Stimulated activated CD4-positive, alpha-beta T cell treated with anti-CD3 and anti-CD28 coated beads, Interleukin-15, amount 100 ng/mL, for 48 hours (primary cell): ENCODE measurements around the gene PLAC9.
"Not testable (repeated sequence)": the region's sequence is repeated elsewhere in the genome, so short reads cannot be mapped to it uniquely, and the experiment has no call there.

Experiments
- DNase-seq, 2 donors: peaks; one replicate each; pipeline ENCODE4 v3.0.0-alpha.2; 2020; ENCODE audit warnings: low read depth in 2 of 2

The PLAC9 gene, protein sequence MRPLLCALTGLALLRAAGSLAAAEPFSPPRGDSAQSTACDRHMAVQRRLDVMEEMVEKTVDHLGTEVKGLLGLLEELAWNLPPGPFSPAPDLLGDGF

DNA sequence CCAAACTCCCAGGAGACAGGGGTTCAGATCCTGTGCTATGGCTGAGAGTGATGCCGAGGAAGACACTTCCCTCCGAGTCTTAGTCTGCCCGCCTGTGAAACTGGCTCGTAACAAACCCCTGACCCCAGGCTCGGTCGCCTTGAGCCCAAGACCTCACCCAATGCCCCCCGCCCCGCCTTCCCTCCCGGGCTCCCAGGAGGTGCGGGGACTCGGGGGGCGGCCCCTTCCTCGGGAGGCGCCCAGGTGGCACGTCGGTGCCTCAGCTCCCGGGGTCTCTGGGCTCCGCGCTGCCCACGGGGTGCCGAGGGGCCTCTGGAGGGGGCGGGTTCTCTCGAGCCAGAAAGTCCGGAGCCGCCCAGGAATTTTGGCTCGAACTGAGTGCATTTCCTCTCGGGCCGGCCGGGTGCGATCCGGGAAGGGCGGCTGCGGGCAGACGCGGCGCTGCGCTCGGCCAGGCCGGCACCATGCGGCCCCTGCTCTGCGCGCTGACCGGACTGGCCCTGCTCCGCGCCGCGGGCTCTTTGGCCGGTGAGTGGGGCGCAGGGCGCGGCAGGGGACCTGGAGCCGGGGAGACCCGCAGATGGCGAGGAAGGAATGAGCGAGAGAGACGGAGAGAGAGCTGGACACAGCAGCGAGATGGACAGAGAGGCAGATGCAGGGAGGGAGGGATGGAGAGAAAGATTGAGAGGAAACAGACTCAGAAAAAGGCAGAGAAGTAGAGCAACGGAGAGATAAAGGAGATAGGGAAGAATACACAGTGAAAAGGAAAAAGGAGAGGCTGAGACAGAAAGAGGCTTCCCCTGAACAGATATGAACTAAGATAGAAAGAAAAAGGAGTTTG is at the start of gene PLAC9:
Gene PLAC9, plus strand, starts transcription at position 432 of the 841 bp plus-strand sequence. Its CDS starts 33 bp downstream, at position 465.
- DNase-seq = no peak

DNA sequence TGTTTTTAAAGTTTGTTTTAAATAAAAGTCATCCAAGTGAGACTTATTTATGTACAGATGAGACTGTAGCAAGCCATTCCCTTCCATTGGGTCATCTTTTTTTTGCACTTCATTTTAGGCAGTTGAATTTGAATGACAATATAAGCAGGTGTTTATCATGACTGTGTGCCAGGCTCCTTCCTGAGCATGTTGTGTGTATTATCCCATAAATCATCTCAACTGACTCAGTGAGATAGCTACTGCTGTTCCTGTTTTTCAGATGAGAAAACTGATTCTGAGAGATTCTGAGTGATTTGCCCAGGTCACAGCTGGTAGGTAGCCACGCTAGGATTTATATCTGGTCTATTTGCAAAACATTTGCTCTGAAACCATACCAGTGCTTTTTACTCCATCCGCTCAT is 42.4 kb upstream of the PLAC9 start:
- DNase-seq = no peak

DNA sequence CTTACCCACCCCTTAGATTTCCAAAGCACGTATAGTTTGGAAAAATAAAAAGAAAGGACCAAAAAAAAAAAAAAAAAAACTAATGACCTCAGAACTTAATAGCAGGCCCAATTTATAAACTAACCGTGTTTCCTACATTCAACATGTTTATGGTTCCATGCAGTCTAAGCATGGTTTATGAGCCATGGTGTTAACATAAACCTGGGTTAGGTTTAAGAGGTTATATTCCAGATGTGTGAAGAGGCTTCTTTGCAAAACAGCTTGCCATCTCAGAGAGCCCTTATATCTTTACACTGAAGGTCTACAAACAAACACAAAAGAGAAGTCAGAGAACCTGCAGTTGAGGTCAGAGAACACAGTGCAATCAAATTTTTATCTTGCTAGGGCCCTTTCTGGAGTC is 38.3 kb upstream of the PLAC9 start:
- DNase-seq = no peak

DNA sequence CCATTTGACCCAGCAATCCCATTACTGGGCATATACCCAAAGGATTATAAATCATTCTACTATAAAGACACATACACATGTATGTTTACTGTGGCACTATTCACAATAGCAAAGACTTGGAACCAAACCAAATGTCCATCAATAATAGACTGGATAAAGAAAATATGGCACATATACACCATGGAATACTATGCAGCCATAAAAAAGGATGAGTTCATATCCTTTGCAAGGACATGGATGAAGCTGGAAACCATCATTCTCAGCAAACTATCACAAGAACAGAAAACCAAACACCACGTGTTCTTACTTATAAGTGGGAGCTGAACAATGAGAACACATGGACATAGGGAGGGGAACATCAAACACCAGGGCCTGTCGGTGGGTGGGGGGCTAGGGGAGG is 34.3 kb upstream of the PLAC9 start:
- not testable (repeated sequence) for DNase-seq

DNA sequence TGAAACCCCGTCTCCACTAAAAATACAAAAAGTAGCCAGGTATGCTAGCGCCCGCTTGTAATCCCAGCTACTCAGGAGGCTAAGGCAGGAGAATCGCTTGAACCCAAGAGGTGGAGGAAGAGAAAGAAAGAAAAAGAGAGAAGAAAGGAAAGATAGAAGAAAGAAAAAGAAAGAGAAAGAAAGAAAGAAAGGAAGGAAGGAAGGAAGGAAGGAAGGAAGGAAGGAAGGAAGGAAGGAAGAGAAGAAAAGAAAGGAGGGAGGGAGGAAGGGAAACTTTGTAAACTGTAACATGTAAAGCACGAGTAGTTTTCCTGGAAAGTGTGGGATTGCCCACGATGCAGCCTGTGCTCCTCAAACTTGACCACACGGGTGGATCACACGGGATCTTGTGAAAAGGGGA is 33.2 kb upstream of the PLAC9 start:
- DNase-seq = not testable (repeated sequence)

DNA sequence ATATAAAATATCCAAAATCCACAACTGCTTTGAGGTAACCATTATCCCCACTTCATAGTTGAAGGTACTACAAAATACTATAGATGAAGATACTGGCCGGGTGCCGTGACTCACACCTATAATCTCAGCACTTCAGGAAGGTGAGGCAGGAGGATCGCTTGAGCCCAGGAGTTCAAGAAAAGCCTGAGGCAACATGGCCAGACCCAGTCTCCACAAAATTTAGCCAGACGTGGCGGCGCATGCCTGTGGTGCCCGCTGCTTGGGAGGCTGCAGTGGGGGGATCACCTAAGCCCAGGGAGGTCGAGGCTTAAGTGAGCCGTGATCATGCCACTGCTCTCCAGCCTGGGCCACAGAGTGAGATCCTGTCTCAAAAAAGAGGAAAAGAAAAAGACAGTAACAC is 32.4 kb upstream of the PLAC9 start:
- DNase-seq = no peak

DNA sequence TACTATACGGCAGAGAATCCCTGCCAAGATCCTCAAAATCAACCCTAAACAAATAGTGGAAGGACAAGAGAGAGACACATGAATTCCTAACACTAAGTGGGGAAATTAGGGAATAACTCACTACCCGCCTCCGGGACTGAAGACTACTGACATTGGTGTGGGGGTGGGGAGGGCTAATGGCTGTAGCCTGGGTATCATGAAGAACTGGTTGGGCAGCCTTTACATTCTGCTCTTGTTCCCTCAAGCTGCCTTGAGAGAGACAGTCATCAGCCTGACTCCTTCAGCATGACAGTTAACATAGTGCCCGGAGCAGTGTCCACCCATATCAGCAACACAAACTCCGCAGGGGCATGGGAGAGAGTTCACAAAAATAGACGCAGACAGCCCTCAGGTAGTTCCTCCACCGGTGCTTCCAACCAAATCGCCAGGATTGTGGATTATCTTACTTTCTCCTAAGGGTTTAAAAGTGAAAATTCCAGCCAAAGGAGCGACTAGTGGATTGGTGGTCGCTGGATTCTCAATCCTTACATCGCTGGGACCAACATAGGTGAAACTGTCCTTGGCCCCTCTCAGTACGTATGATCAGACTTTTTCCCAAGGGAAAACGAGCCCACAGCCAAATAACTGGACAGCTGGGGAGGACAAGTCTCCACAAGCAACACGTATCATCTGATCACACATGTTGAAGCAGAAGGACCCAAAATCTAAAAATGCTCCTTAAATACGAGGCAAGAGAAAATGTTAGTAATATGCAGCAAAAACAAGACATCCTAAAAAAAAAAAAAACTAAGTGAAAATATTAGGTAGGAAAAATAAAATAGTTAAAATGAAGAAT is 31.5 kb upstream of the PLAC9 start:
- no peak for DNase-seq

DNA sequence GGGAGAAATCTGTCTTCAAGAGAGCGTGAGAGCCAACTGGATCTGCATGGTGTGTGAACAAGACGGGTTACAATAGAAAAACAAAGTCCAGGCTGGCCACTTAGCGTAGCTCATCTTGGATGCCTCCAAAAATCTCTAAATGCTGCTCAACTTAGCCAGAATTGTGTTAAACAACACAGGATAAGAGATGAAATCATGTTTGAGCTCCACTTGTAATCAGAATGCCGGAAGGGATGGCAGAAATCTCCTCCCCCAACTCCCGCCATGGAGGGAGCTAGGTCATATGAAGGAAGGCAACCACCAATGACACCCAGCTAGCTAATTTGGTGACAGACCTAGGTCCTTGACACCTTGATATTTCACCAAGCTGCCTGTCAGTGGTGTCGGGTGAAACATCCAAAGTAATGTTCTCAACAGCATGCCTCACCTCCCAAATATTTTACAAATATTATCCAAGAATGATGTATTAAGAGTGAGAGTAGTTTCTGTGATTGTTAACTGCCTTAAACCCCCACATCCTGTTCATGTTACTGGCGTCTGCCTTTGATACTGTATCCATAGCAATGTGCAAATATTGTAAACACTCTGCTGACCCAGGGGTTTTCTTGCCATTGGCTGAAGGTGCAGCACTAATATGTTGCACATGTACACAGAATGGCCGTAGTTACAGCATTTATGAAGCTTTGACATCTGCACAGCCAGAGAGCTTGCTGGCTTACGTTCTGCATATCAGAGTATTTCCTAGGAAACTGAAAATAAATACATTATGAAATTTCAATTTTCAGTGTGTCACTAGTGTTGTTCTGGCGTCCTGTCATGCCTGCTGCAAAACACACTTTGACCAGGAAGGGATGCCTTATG is 28.2 kb upstream of the PLAC9 start:
- DNase-seq = no peak

DNA sequence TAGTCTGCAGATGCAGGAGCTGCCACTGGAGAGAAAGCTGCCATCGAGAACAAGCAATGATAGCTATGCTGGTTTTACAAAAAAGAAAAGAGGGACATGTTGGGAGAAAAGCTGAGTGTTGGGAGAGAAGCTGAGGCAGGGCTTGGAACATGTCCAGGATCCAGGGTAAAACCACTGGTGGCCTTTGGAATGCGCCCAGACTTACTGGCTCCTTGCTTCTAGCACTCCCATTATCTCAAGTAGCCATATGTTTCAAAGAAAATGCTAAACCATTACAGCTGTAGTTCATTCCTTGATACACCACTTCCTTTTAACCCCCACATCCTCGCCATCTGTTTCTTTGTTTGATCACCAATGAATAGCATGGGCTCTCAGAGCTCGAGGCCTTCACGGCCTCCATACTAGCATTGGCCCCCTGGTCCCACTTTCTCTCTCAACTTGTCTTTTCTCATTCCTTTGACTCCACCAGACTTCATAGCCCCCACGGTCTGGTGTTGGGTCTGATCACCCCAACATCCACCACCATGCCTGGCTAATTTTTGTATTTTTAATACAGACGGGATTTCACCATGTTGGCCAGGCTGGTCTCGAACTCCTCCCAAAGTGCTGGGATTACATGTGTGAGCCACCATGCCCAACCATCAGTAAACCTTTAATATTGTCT is 23.8 kb upstream of the PLAC9 start:
- no peak for DNase-seq

DNA sequence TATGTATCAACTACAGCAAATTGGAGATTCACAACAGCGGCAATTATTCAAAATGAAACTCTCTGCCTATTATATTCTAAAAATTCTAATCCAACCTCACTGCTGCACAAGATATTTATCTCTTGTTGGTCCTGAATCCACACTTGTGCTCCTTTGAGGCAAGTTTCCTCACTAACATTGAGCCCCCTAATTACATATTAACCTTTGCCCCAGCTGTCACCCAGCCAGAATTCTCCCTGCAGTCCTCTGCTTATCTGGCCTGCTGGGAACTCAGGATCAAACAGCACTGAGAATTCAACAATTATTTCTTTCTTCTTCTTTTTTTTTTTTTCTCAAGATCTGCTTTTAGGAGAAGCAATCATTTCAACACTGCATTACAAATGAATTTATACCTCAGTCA is 21.5 kb upstream of the PLAC9 start:
- DNase-seq = no peak

DNA sequence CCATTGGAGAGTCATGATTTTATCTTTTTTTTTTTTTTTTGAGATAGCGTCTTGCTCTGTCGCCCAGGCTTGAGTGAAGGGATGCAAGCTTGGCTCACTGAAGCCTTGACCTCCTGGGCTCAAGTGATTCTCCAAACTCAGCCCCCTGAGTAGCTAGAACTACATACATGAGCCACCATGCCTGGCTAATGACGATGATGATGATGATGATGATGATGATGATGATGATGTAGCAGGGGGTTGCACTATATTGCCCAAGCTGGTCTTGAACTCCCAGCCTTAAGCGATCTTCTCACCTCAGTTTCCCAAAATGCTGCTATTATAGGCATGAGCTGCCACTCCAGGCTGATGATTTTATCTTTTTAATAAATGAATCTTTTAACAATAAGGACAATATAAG is 13.9 kb upstream of the PLAC9 start:
- DNase-seq = no peak

DNA sequence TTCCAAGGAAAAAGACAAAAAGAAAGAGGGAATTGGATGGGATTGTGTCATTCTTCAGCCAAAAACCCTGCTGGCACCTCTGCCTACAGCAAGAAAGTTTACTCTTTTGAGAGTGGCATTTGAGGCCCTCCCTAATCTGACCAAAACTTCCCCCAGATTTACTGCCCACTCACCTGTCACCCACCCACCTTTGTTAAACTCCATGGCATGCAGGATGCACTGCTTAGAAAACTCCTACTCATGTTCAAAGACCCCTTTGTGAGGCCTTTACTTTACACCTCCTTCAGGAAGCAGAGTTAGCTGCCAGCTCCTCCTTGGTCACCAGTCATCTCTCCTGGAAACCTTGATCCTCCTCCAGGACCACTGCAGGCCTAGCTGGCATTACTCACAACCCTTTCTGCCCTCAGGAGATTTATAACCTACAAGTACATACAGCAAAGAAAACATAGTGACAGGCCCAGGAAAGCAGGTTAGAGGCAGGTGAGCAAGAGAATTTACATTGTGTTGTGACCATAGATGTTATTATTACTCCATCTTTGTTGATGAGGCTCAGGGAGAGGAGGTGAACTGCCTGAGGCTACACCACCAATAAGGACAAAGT is 10.3 kb upstream of the PLAC9 start:
- no peak for DNase-seq

DNA sequence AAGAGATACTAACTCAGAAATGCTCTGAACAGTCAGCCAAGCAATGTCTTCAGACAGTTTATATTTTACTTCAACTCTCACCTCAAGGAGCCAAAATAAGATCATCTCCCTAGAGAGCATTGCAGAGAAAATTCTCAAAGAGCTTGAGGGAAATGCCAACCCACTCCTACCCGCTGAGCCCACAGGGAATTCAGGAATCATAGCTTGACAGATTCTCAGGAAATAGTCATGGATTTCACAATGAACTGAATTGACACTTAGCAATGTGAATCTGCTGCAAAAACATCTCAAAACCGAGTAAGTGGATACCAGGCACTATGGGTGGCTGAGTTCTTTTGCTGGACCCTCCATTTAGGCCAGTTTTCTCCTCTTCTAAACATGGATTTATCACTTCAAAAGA is 9.8 kb upstream of the PLAC9 start:
- no peak for DNase-seq

DNA sequence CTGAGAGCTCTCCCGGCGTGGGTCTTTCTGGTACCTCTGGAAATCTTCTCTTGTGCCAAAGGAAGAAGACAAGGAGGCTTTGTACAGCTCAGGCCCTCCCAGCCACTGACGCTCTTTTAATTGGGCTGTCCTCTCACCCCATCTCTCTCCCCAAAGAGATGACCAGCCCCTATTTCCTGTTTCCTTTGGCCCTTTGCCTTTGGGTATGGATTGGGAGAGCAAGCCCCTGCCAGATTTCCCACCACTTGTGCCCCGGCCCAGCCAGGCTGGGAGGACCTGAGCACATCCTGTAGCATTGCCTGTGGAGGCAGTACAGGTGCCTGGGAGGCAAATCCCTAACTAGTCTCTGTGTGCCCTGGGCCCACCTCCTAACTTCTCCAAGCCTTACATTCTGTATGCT is 5.7 kb upstream of the PLAC9 start:
- DNase-seq = no peak

DNA sequence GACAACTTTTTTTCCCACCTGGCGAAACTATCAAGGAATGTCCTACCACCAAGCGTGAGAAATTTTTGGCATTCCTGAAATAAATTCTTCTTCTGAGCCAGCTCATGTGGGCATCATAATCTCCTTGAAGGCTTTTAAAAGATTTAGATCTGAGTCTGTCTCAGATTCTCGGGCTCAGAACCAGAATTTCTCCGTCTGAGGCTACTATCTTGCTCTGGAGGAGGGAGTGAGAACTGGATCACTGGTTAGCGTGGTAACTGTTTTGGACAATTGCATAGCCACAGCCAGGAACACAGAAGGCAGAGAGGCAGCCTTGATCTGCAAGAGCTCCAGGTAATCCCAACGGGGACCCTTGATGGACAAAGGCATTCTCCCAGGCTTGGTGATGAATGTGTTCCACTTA is 1.0 kb upstream of the PLAC9 start:
- no peak for DNase-seq

DNA sequence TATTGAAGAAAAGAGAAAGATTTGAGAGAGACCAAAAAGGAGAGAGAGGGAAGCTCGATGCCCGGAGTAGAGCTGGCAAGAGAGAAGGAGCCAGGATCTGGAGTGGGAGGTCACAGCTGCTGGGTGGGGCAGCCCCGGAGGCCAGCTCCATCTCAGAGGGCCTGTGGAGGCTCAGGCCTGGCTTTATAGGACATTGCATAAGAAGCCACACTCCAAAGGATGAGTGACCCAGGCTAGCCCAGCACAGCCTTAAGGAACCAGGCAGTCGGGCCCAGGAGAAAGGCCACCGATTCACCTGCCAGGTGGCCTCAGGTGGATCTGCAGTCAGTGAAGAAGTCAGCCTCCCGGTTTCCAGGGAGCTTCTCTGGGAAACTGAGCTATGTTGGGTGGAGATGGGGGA is 676 bp downstream of the PLAC9 start:
- DNase-seq = no peak

DNA sequence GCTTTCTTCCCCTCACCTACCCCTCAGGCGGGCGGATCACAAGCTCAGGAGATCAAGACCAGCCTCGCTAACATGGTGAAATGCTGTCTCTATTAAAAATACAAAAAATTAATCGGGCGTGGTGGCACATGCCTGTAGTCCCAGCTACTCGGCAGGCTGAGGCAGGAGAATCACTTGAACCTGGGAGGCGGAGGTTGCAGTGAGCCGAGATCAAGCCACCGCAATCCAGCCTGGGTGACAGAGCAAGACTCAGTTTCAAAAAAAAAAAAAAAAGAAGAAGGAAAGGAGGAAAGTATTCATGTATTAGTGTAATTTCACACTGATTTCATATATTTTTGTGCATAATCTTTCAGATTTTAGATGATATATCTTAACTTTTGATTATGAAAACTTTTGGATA is 1.2 kb downstream of the PLAC9 start:
- not testable (repeated sequence) for DNase-seq

DNA sequence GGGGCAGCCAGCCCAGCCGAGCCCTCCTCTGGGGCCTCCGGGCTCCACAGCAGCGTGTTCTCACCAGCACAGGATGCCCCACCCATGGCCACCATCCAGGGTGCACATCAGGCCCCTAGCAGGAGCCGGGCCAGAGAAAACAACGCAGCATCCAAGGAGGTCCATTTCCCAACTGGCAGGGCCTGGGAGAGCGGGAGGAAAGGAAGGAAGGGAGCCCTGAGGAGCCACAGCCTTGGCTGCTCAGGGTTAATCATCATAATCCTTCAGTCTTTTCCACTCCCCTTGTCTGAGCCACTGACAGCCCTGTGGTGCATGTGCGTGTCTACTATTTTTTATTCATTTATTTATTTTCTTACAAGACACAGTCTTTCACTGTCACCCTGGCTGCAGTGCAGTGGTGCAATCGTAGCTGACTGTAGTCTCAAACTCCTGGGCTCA is 3.6 kb downstream of the PLAC9 start:
- no peak for DNase-seq

DNA sequence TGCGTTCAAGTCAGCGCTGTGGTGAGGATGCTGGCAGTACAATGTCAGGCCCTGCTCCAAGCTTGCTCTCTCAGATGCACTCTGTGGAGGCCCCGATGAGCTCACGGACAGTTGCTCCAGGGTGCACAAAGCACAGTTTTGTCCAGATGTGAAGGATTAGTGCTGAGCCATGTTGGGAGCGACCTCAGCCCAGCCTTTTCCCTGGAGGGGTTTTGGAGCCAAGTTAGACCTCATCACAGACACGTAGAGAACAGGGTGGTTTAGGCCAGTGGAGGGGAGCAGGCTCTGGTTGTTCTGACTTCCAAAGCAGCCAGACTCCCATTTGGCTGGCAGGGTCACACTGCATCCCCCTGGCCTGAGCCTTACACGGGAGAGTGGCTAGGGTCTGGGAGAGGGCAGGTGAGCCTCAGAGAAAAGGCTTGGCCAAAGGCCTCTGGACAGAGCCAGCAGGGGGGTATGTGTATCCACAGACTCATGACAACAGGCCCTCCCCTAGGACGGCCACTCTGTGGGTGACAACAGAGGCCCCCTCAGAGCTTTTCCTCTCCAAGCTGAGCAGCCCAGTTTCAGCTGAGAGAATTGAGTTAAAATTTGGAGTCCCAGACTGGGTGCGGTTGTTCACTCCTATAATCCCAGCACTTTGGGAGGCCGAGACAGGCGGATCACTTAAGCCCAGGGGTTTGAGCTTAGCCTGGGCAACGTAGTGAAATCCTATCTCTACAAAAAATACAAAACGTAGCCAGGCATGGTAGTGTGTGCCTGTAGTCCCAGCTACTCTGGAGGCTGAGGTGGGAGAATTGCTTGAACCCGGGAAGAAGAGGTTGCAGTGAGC is 4.7 kb downstream of the PLAC9 start:
- no peak for DNase-seq

DNA sequence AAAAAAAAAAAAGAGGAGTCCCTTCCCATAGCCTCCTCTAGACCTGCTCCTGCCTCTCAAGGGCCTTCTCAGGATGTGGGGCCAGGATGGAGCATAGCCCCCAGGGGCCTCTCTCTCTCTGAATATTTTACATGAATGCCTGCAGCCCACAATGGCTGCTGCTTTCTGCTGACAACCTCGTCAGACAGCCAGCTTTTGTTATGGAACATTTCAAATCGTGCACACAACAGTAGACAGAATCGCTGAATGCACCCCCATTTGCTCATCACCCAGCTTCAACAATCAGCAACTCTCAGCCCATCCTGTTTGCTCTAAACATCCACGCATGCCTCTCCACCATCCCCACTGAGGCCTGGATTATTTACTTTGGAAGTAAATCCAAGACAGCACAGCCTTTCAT is 5.4 kb downstream of the PLAC9 start:
- DNase-seq = no peak
